H1 (cell line): ENCODE data around the gene ICA1. TPM values are rescaled to one million over a fixed set of nuclear protein-coding genes. Genes with fewer than 3 reads are reported as not detected.

ENCODE experiments used
- CTCF ChIA-PET: fragments of 300-600 bp; sonication (Branson Sonifier 250); formaldehyde crosslinking; loops from one replicate; lab custom pipeline; 2021; ENCODE audit not compliant: partially characterized antibody; lab: Charles Lee
- POLR2A ChIA-PET: fragments of 300-600 bp; sonication (Branson Sonifier 250); formaldehyde crosslinking; loops from one replicate; lab custom pipeline; 2021; ENCODE audit warnings: inconsistent platforms; ENCODE audit not compliant: partially characterized antibody; lab: Charles Lee
- DNase-seq, 2 experiments: peaks; one replicate each; pipeline versions ENCODE4 v3.0.0 to v3.0.0-alpha.2; 2010 to 2022; ENCODE audit warnings: low spot score in 2 of 2, low read depth in 1 of 2, mixed read lengths in 1 of 2
- FAIRE-seq: peaks from 2 replicates; lab custom pipeline; 2011; peaks lifted over from hg19 to GRCh38; lab: Jason Lieb, UNC
- H2AFZ ChIP-seq: 2 replicates; pipeline ENCODE4 v1.8.1; 2012; ENCODE audit warnings: low read length, inconsistent platforms
- H2AK5ac ChIP-seq: 2 replicates; pipeline ENCODE4 v1.6.1; 2013; ENCODE audit warnings: low read depth, low read length
- H2BK120ac ChIP-seq: replicated peaks from 2 replicates; pipeline ENCODE3; 2013; ENCODE audit warnings: low read depth, low read length, inconsistent platforms
- H2BK12ac ChIP-seq: 2 replicates; pipeline ENCODE4 v1.6.1; 2013; ENCODE audit warnings: low read depth, low read length
- H2BK15ac ChIP-seq: 2 replicates; pipeline ENCODE4 v1.6.1; 2013; ENCODE audit warnings: low read length
- H2BK20ac ChIP-seq: 2 replicates; pipeline ENCODE4 v1.6.1; 2013; ENCODE audit warnings: low read length
- H2BK5ac ChIP-seq: 2 replicates; pipeline ENCODE4 v1.6.1; 2013; ENCODE audit warnings: low read depth, low read length
- H3K14ac ChIP-seq: 2 replicates; pipeline ENCODE4 v1.6.1; 2013; ENCODE audit warnings: inconsistent platforms; ENCODE audit not compliant: insufficient read length
- H3K18ac ChIP-seq: 2 replicates; pipeline ENCODE4 v1.6.1; 2013; ENCODE audit warnings: low read length; ENCODE audit errors: extremely low read depth
- H3K23ac ChIP-seq: 2 replicates; pipeline ENCODE4 v1.6.1; 2013; ENCODE audit warnings: inconsistent platforms; ENCODE audit not compliant: insufficient read length
- H3K23me2 ChIP-seq: 2 replicates; pipeline ENCODE4 v1.6.1; 2013; ENCODE audit warnings: low read depth, low read length
- H3K27ac ChIP-seq: 2 replicates; pipeline ENCODE4 v1.6.1; 2011; ENCODE audit warnings: low read depth, low read length, inconsistent platforms
- H3K27me3 ChIP-seq, 4 experiments: replicated peaks in 1 of 4; 1 replicate in 1 of 4; 2 replicates in 3 of 4; pipeline versions ENCODE4 v1.6.1 to v1.8.1; 2011 to 2013; ENCODE audit warnings: low read length in 3 of 4, mild to moderate bottlenecking in 3 of 4, inconsistent platforms in 2 of 4, mixed read lengths in 2 of 4, moderate library complexity in 1 of 4; ENCODE audit not compliant: control insufficient read depth in 3 of 4, insufficient read depth in 3 of 4; ENCODE audit errors: extremely low read depth in 1 of 4
- H3K36me3 ChIP-seq, 4 experiments: 2 replicates each; pipeline versions ENCODE4 v1.6.1 to v1.8.1; 2011 to 2013; ENCODE audit warnings: mild to moderate bottlenecking in 4 of 4, low read length in 3 of 4, moderate library complexity in 2 of 4, control low read depth in 1 of 4, inconsistent platforms in 1 of 4; ENCODE audit not compliant: insufficient read depth in 4 of 4, control insufficient read depth in 2 of 4
- H3K4ac ChIP-seq: replicated peaks from 2 replicates; pipeline ENCODE3; 2013; ENCODE audit warnings: low read length, low read depth, mixed read lengths, inconsistent platforms; ENCODE audit not compliant: insufficient read length
- H3K4me1 ChIP-seq, 4 experiments: replicated peaks in 1 of 4; 1 replicate in 1 of 4; 2 replicates in 3 of 4; pipeline versions ENCODE4 v1.6.1 to v1.8.1; 2011 to 2013; ENCODE audit warnings: low read length in 3 of 4, inconsistent platforms in 2 of 4, mixed read lengths in 1 of 4; ENCODE audit not compliant: insufficient read depth in 4 of 4, control insufficient read depth in 3 of 4
- H3K4me2 ChIP-seq, 2 experiments: 2 replicates each; pipeline versions ENCODE4 v1.6.1 to v1.8.1; 2011 to 2013; ENCODE audit warnings: low read depth in 2 of 2, low read length in 2 of 2, control low read depth in 1 of 2, inconsistent platforms in 1 of 2, mild to moderate bottlenecking in 1 of 2; ENCODE audit not compliant: insufficient read depth in 1 of 2
- H3K4me3 ChIP-seq, 4 experiments: fragments of 200-600, 300-600 bp in 1 of 4; sonication (generic), shearing (Covaris generic), sonication (Bioruptor Twin) in 1 of 4; 2 replicates each; pipeline versions ENCODE4 v1.5.1 to v1.8.1; 2011 to 2016; ENCODE audit warnings: low read length in 4 of 4, low read depth in 3 of 4, control low read depth in 2 of 4, inconsistent platforms in 2 of 4, mild to moderate bottlenecking in 2 of 4, mixed read lengths in 1 of 4, moderate library complexity in 1 of 4; ENCODE audit not compliant: insufficient read depth in 2 of 4; ENCODE audit errors: extremely low read depth in 1 of 4
- H3K56ac ChIP-seq: replicated peaks from 2 replicates; pipeline ENCODE3; 2013; ENCODE audit warnings: low read depth, mild to moderate bottlenecking, mixed read lengths, low read length, inconsistent platforms; ENCODE audit not compliant: insufficient read length
- H3K79me1 ChIP-seq: 2 replicates; pipeline ENCODE4 v1.6.1; 2013; ENCODE audit warnings: low read depth, low read length, control low read depth
- H3K79me2 ChIP-seq, 2 experiments: 2 replicates each; pipeline versions ENCODE4 v1.6.1 to v1.8.1; 2012 to 2013; ENCODE audit warnings: low read length in 2 of 2, mild to moderate bottlenecking in 2 of 2, inconsistent platforms in 1 of 2; ENCODE audit not compliant: insufficient read depth in 2 of 2, control insufficient read depth in 1 of 2
- H3K9ac ChIP-seq, 4 experiments: replicated peaks in 1 of 4; 1 replicate in 1 of 4; 2 replicates in 3 of 4; pipeline versions ENCODE4 v1.6.1 to v1.8.1; 2011 to 2013; ENCODE audit warnings: low read depth in 3 of 4, low read length in 3 of 4, control low read depth in 2 of 4, mild to moderate bottlenecking in 2 of 4, moderate library complexity in 2 of 4, inconsistent platforms in 1 of 4; ENCODE audit errors: extremely low read depth in 1 of 4
- H3K9me3 ChIP-seq, 2 experiments: 2 replicates each; pipeline versions ENCODE4 v1.6.1 to v1.8.1; 2012 to 2013; ENCODE audit warnings: mild to moderate bottlenecking in 2 of 2, moderate library complexity in 2 of 2, control low read depth in 1 of 2, inconsistent platforms in 1 of 2, low read depth in 1 of 2, low read length in 1 of 2, mixed read lengths in 1 of 2; ENCODE audit not compliant: insufficient read depth in 2 of 2
- H4K20me1 ChIP-seq, 2 experiments: replicated peaks in 1 of 2; 2 replicates each; pipeline versions ENCODE3 to v1.8.1; 2011 to 2013; ENCODE audit warnings: inconsistent platforms in 2 of 2, low read length in 2 of 2, mild to moderate bottlenecking in 1 of 2; ENCODE audit not compliant: insufficient read depth in 2 of 2, control insufficient read depth in 1 of 2
- H4K5ac ChIP-seq: 2 replicates; pipeline ENCODE4 v1.6.1; 2013; ENCODE audit warnings: low read length, low read depth, mixed read lengths, inconsistent platforms; ENCODE audit not compliant: insufficient read length
- H4K8ac ChIP-seq: 2 replicates; pipeline ENCODE4 v1.8.0; 2013; ENCODE audit warnings: mild to moderate bottlenecking, moderate library complexity, low read length, inconsistent platforms; ENCODE audit not compliant: insufficient read depth; ENCODE audit errors: extremely low read depth
- H4K91ac ChIP-seq: replicated peaks from 2 replicates; pipeline ENCODE3; 2013; ENCODE audit warnings: low read length, mixed read lengths, inconsistent platforms; ENCODE audit not compliant: insufficient read length
- EGR1 ChIP-seq: IDR thresholded peaks from 2 replicates; pipeline ENCODE4 v1.6.1; 2011; ENCODE audit warnings: low read depth, low read length, borderline replicate concordance
- NANOG ChIP-seq: IDR thresholded peaks from 2 replicates; pipeline ENCODE4 v1.6.1; 2011; ENCODE audit warnings: low read length, low read depth, mild to moderate bottlenecking, inconsistent platforms; ENCODE audit not compliant: insufficient read depth, poor library complexity, severe bottlenecking
- SIX5 ChIP-seq: IDR thresholded peaks from 2 replicates; pipeline ENCODE4 v1.6.1; 2011; ENCODE audit warnings: mild to moderate bottlenecking, low read depth, low read length
- WGBS, 2 experiments: shearing (Covaris generic) in 1 of 2; methylation state at CpG; one replicate each; pipeline versions ENCODE4 v1.1.6 to v1.1.7; 2013 to 2015; ENCODE audit warnings: low lambda C conversion rate in 2 of 2, mixed read lengths in 2 of 2, inconsistent platforms in 1 of 2, low coverage in 1 of 2, missing lambda C conversion rate in 1 of 2; ENCODE audit not compliant: insufficient replicate concordance in 2 of 2, insufficient coverage in 1 of 2, insufficient read length in 1 of 2; ENCODE audit errors: extremely low coverage in 1 of 2, missing lambda C conversion rate in 1 of 2; 5-methylcytosine and 5-hydroxymethylcytosine counted together
- polyA plus RNA-seq, 7 experiments: library from polyadenylated mRNA; depleted of rRNA in 3 of 7; stranded (reverse) in 5 of 7; unstranded in 2 of 7; fragments of >200 nt in 5 of 7; fragments of 200-250 nt in 2 of 7; gene quantifications; 1 replicate in 5 of 7; 2 replicates in 1 of 7; 4 replicates in 1 of 7; pipeline versions ENCODE4 v1.2.1 to v1.2.3, GENCODE V29; 2011 to 2013; ENCODE audit warnings: missing spikeins in 2 of 7, mixed read lengths in 2 of 7
- total RNA-seq: library from RNA; stranded (reverse); fragmentation: NEBNext Ultra II Directional; extraction: Animal tissue kit (Norgen Biotek cat#: 25700); gene quantifications from 2 replicates; pipeline ENCODE4 v1.2.1, GENCODE V29; 2021

Gene ICA1
- total and polyA plus RNA-seq, 2 of the 8 experiments (the other 6 are each of a cell fraction or from before 2014, with no cell fraction given) = 14.9 to 37.1 TPM

GRCh38 chr7:8105449-8106095, 156.4 kb downstream of the ICA1 start:
- H3K4ac ChIP-seq = no peak overlapping the region
- no peak overlapping the region for H2BK15ac ChIP-seq
- no peaks in the 10 kb centered on the region for H3K23me2 ChIP-seq
- H3K79me2 ChIP-seq = no peaks in the 10 kb centered on the region
- no peaks in the 10 kb centered on the region for H3K36me3 ChIP-seq
- H4K91ac ChIP-seq = no peak overlapping the region
- H3K27ac ChIP-seq = no peak overlapping the region
- WGBS, 2 experiments = 57% methylated on average over 4 of the region's 4 CpGs; no CpG with 5 or more reads in 1 of the 2 experiments
- H3K23ac ChIP-seq = no peak overlapping the region
- no peak for DNase-seq
- ChIA-PET POLR2A (interaction anchor here (0.5 kb wide), 1 partner anchor 53 kb away, joined by 3 read pairs; no protein-coding TSS in a partner anchor), CTCF (interaction anchor here (0.6 kb wide), 1 partner anchor 8 kb away, joined by 3 read pairs; no protein-coding TSS in a partner anchor)
- H2BK5ac ChIP-seq = no peak overlapping the region
- no peak overlapping the region for H4K5ac ChIP-seq
- H2BK120ac ChIP-seq = no peak overlapping the region
- no peak overlapping the region for H3K14ac ChIP-seq
- no peak overlapping the region for H2BK12ac ChIP-seq
- no peak overlapping the region for H3K4me3 ChIP-seq
- H3K9ac ChIP-seq = no peak overlapping the region
- no peaks in the 10 kb centered on the region for H3K9me3 ChIP-seq
- no peak overlapping the region for H2BK20ac ChIP-seq
- no peak overlapping the region for H2AFZ ChIP-seq
- no peak overlapping the region for H4K8ac ChIP-seq
- H3K79me1 ChIP-seq = no peaks in the 10 kb centered on the region
- no peak overlapping the region for H2AK5ac ChIP-seq
- H3K27me3 ChIP-seq = no peaks in the 10 kb centered on the region
- FAIRE-seq = no peak
- H3K18ac ChIP-seq = no peak overlapping the region
- H3K56ac ChIP-seq = no peak overlapping the region
- no peaks in the 10 kb centered on the region for H4K20me1 ChIP-seq
- H3K4me1 ChIP-seq = peaks cover 0 to 7% (median 2%) of the 10 kb centered on the region in 4 experiments; a peak in 2 of 7 replicates
- no peak overlapping the region for H3K4me2 ChIP-seq
- no peak for TF ChIP-seq NANOG
- TF ChIP-seq EGR1 = no peak
- no peak for TF ChIP-seq SIX5
